ENCODE data around the gene SNN. TPM values are rescaled to one million over a fixed set of nuclear protein-coding genes. Genes with fewer than 3 reads are reported as not detected.

Gene SNN
- 31.2 TPM for total RNA-seq
- long read RNA-seq, transcript SNN-201 (2 exons, 3,312 nt): major isoform, 114 of 136 reads
- long read RNA-seq, partial matches to known transcripts: 0 of 136 reads
- long read RNA-seq, other reads (novel, unspliced or antisense): 22 of 136 reads

DNA sequence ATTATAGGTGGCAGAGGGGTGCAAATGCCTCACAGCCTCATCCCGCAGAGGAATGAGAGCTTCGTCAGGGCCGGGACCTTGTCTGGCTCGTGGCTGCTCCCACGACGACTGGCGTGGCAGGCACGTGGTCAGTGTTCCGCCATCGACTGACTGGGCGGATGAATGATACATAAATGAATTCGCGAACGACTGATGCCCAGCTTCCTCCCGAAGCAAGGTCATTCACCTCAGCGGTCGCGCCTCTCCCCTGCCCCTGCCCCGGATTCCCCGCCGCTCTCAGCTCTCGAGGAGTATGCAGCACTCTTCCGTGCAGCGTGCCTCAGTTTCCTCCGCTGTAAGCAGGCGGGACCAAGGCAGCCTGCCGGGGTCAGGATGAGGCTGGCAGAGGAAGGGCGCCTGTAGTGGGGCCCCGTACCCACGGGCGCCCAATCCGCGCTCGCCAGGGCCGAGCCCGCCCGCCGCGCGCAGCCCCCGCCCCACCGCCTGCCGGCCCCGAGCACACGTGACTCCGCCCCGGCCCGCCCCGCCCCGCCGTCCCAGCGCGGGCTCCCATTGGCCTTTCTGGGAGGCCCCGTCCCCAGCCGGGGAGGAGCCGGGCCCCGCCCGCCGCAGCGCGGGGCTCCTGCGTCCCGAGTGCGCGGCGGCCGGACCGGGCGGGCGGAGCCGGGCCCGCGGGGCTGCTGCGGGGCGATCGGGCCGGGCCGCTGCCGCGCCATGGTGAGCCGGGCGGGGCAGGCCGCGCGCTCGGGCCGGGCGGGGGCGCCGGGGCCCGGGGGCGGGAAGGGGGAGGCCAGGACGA lies at the start of gene SNN:
Gene SNN, plus strand, starts transcription at position 632 of the 799 bp plus-strand sequence. CDS start 7,605 bp downstream, outside the sequence.
- peak; percentile 95 for DNase-seq (ENCODE audit: low spot score)
- intact Hi-C loops (cut with DNase I): no loop called here

DNA sequence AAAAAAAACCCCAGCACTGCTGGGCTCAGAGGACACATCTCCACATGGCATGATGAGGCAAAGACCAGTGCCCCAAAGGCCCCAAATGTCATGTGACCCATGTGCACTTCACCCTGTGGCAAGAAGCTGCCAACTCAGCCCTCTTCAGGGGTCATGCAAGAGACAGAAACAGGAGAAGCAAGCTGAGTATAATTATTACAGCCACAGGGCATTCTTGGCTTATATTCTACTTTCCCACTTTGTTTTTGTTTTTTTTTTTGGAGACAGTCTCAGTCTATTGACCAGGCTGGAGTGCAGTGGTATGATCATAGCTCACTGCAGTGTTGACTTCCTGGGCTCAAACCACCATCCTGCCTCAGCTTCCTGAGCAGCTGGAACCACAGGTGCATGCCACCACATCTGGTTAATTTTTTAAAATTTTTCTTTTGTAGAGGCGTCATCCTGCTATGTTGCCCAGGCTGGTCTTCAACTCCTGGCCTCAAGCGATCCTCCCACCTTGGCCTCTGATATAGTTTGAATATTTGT lies 48.9 kb upstream of the SNN start:
- intact Hi-C loops (cut with DNase I): no loop called here
- DNase-seq (ENCODE audit: low spot score): no peak

- no peak for DNase-seq (ENCODE audit: low spot score)
- intact Hi-C loops (cut with DNase I): no loop called here
Measured at GRCh38 chr16:11620243-11621003, 47.8 kb upstream of the SNN start.

DNA sequence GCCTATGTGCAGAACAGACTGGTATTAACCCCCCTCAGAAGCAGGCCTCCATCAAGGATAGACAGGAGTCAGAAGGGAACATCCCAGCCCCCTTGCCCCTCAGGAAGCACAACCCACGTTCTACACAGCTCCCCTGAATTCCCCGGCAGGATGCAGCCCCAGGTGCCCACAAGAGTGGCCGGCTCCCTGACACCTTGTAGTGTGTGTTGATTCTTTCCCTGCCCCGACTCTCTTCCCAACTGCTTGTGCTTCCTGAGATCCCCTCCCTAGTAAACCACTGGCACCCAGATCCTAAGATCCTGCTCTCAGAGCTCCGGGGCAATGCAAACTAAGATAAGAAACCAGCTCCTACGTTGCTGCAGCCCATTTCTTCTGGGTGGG lies 46.7 kb upstream of the SNN start:
- DNase-seq (ENCODE audit: low spot score): no peak
- intact Hi-C loops (cut with DNase I): no loop called here

GRCh38 chr16:11621920-11622651 lies 46.2 kb upstream of the SNN start:
- DNase-seq (ENCODE audit: low spot score): no peak
- intact Hi-C loops (cut with DNase I): no loop called here

- DNase-seq (ENCODE audit: low spot score): no peak
- intact Hi-C loops (cut with DNase I): no loop called here
Measured at GRCh38 chr16:11624205-11624604, 44.0 kb upstream of the SNN start.

DNA sequence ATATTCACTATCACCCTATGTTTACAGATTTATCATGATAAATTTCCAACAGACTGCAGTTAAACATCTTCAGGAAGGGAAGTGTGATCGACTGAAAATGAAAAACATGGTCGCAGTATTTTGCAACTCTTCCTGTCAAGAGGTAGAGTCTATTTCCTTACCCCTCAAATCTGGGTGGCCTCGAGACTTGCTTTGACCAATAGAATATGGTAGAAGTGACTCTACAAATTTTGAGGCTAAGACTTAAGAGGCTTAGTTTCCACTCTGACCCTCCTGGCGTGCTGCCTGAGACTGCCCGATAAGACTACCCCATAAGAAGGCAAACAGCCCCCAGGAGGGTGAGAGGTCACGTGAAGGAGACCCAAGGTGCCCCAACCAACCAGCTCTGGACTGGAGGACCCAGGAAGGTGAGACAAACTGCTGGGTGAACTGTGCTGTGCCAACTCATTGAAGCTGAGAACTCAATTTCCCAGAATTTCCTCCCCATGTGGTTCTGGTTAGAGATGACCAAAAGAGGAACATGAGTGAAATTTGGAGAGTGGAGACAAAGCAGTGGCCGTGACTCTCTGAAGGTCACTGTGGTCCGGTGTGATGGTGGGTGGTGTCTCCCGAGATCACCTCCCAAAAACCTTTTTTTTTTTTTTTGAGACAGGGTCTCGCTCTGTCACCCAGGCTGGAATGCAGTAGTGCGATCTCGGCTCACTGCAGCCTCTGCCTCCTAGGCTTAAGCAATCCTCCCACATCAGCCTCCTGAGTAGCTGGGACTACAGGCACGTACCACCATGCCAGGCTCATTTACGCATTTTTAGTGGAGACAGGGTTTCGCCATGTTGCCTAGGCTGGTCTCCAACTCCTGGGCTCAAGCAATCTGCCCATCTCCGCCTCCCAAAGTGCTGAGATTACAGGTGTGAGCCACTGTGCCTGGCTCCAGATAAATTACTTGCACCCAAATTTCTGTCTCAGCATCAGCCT lies 43.3 kb upstream of the SNN start:
- no peak for DNase-seq (ENCODE audit: low spot score)
- intact Hi-C loops (cut with DNase I): loop anchor here (5.0 kb wide), 1 partner anchor 38 kb away; the partner anchor contains the start of gene LITAF

DNA sequence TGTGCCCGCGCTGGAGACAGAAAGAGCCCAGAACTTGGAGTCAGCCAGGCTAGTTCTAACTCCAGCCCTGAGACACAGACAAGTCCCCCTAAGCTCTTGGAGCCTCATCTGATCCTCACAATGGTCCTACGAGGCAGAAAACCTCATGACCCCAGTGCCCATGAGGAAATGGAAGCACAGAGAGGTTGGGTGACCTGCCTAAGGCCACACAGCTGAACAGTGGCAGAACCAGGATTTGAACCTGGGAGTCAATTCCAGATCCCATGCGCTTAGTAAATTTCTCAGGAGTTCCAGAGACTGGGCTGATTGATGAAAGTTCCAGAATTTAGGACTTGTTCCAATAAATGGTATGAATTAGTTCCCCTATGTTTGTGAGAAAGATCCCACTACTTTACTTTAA lies 42.5 kb upstream of the SNN start:
- DNase-seq (ENCODE audit: low spot score): no peak
- intact Hi-C loops (cut with DNase I): loop anchor here (5.0 kb wide), 1 partner anchor 38 kb away; the partner anchor contains the start of gene LITAF

- intact Hi-C loops (cut with DNase I): loop anchor here (5.0 kb wide), 1 partner anchor 39 kb away; the partner anchor contains the start of gene LITAF
- no peak for DNase-seq (ENCODE audit: low spot score)
Measured at GRCh38 chr16:11626657-11627291, 41.5 kb upstream of the SNN start.

DNA sequence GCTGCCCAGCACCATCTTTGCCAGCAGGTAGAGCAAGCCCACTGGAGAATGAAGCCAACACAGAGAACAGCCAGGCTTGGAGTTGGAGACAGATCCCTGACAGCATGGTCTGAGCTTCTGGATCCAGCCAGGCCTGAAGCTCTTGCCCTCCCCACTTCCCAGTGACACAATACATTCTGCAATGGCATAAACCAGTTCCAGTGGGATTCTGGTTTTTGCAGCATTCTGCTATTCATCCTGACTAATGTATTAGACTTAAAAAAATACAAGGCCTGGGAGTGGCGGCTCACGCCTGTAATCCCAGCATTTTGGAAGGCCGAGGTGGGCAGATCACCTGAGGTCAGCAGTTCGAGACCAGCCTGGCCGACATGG lies 41.0 kb upstream of the SNN start:
- intact Hi-C loops (cut with DNase I): loop anchor here (5.0 kb wide), 1 partner anchor 40 kb away; the partner anchor contains the start of gene LITAF
- no peak for DNase-seq (ENCODE audit: low spot score)

DNA sequence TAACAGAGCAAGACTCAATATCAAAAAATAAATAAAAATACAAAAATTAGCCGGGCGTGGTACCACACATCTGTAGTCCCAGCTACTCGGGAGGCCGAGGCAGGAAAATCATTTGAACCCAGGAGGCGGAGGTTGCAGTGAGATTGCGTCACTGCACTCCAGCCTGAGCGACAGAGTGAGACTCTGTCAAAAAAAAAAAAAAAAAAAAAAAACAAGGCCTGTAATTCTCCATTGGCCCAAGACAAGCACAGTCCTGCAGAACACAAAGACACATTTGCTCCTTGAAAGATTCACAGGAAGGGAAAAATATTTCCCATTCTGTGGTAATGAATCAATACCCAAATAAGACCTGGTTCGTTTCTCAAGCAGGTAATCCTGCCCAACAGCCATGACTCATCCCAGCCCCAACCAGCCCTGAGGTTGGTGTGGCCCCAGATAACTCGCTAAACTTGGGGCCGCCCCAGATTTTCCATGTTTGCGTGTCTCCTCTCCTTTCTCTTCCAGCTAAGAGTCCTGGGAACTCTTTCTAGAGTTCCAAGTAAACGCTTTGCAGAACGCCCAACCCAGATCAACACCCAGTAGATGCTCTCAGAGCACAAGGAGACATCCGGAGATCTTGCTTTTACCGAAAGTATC lies 40.3 kb upstream of the SNN start:
- intact Hi-C loops (cut with DNase I): loop anchor here (5.0 kb wide), 1 partner anchor 41 kb away; the partner anchor contains the start of gene LITAF
- DNase-seq (ENCODE audit: low spot score): no peak

GRCh38 chr16:11629071-11630030 lies 38.9 kb upstream of the SNN start:
- DNase-seq (ENCODE audit: low spot score): peak; percentile 83
- intact Hi-C loops (cut with DNase I): loop anchor here (5.0 kb wide), 1 partner anchor 42 kb away; the partner anchor contains the start of gene LITAF

DNA sequence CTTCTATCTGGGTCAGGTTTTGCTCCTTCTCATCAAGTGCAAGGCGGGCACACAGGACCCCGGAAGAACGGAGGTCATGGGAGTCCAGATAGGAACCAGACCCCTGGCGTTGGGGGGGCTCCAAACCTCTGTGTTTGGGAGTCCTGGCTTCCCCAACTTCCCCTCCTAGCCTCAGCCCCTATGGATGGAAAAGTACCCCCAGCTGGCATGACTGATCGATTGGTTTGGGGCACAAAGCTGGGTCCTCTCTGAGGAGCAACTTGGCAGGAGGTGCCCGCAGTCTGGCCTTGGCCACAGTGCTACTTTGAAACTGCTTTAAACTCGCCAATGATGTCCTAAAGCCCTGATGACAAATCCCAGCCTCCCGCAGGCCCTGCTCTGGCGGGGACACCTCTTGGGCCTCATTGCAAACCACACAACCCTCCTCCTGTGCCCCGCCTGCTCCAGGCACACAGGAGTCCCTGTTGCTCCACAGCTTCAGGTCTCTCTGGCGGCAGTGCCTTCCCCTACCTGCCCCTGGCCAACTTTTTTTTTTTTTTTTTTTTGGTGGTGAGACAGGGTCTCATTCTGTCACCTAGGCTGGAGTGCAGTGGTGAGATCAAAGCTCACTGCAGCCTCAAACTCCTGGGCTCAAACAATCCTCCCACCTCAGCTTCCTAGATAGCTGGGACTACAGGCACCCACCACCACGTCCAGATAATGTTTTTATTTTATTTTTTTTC lies 38.0 kb upstream of the SNN start:
- DNase-seq (ENCODE audit: low spot score): no peak
- intact Hi-C loops (cut with DNase I): no loop called here

DNA sequence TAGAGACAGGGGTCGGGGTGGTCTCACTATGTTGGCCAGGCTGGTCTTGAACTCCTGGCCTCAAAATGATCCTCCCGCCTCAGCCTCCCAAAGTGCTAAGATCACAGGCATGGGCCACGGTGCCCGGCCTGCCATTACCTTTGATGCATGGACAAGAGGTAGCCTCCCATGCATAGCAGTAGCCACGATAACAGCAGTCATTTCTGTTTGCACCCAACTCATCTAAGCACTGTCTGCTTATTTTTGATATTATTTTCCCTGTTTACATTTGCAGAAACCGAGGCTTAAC lies 37.5 kb upstream of the SNN start:
- no peak for DNase-seq (ENCODE audit: low spot score)
- intact Hi-C loops (cut with DNase I): no loop called here

DNA sequence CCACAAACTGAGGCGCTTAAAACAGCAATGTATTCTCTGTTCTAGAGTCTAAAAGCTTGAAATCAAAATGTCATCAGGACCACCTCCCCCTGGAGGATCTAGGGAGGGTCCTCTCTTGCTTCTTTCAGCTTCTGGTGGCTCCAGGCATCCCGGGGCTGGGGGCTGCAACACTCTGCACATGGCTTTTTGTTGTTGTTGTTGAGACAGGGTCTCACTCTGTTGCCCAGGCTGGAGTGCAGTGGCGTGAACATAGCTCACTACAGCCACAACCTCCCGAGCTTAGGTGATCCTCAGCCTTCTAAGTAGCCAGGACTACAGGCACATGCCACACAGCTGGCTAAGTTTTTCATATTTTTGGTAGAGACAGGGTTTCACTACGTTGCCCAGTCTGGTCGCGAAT lies 37.0 kb upstream of the SNN start:
- intact Hi-C loops (cut with DNase I): no loop called here
- DNase-seq (ENCODE audit: low spot score): no peak

GRCh38 chr16:11632455-11632939 lies 35.8 kb upstream of the SNN start:
- intact Hi-C loops (cut with DNase I): no loop called here
- no peak for DNase-seq (ENCODE audit: low spot score)

Data from cardiac septum (tissue), 1 donor.